ENCODE data around the gene MAEA. TPM values are rescaled to one million over a fixed set of nuclear protein-coding genes. Genes with fewer than 3 reads are reported as not detected.

MAEA gene
- total RNA-seq, 2 experiments from 2014 or later, result 61.5 to 63.2 TPM

DNA sequence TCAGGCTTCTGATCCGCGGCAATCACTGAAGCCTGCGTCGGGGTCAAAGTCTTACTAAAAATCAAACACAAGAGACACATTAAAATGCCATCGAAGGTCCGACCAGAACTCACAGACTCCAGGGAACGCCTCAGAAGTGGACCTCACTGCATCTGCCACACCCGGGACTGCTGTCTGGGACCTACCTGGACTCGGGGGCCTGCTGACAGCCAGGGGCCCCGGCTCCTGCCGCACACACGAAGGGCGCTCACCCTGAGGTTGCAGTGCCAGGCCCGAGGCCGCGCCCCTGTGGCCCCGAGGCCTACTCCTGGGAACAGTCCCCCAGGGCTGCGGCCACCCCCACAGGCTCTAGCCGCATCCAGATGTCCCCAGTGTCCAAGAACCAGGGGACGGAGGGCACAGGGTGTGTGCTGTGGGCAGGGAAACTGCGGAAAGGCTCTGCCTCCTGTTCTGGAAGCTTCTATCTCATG is 48.2 kb upstream of the MAEA start:
- Histone ChIP-seq H3K4me3 (ENCODE audit: low read length) (no peak overlapping the region), H3K27me3 (ENCODE audit: control insufficient read depth in 1 of 2, insufficient read depth in 2 of 2, low read length in 2 of 2) (no peaks in the 10 kb centered on the region), H3K9me3 (ENCODE audit: control insufficient read depth in 1 of 2, insufficient read depth in 1 of 2, low read length in 2 of 2) (no peaks in the 10 kb centered on the region), H3K27ac (ENCODE audit: low read depth in 1 of 2, low read length in 2 of 2) (no peak overlapping the region), H3K36me3 (ENCODE audit: insufficient read depth, low read length) (peaks cover 56% of the 10 kb centered on the region), H3K4me1 (ENCODE audit: insufficient read depth, low read length) (peaks cover 56% of the 10 kb centered on the region)
- H3K4me3 Mint-ChIP-seq, result no peak overlapping the region
- peak in 2 of 14 experiments; percentile 14 to 27 for DNase-seq
- H3K36me3 Mint-ChIP-seq (ENCODE audit: low read depth), result peaks cover 35% of the 10 kb centered on the region
- no peaks in the 10 kb centered on the region for H3K27me3 Mint-ChIP-seq
- TF ChIP-seq CTCF (IDR thresholded peaks at IDR 0.05), result no peak
- intact Hi-C loops (cut with DNase I, micrococcal nuclease), result loop anchor here in 1 of 2 experiments (10.0 kb wide), 1 partner anchor 343 kb away; no protein-coding TSS in a partner anchor
- ChIA-PET POLR2A (no interaction called here), CTCF (no interaction called here)
- no peaks in the 10 kb centered on the region for H3K9me3 Mint-ChIP-seq
- no peak overlapping the region for H3K27ac Mint-ChIP-seq
- H3K4me1 Mint-ChIP-seq (ENCODE audit: low read depth), result peaks cover 39% of the 10 kb centered on the region
- ATAC-seq (ENCODE audit: poor library complexity), result no peak

DNA sequence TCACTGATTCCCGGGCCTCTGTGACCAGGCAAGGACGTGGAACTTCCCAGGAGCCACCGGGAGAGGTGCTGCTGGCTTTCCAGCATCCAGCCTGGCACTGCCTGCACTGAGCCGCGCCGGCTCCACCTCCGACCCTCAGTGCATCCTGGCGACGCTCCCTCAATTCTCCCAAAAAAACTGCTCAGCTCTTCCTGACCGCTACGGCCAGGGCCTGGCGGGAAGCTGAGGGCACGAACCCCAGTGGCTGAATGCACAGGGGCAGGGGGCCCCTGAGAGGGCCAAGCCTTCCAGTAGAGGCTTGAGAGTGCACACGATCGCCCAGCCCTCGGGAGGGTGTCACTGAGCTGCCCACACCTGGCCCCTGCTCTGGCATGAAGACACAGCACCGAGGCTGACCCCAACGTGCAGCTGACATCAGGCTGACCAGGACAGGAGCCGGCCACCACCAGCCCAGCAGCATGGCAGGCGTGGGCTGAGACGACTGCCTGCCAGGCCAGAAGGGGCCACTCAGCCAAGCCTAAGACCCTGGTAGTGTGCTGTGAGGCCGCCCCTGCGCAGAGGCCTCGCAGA is 47.7 kb upstream of the MAEA start:
- DNase-seq (peak in 2 of 14 experiments; percentile 14 to 25), ATAC-seq (ENCODE audit: poor library complexity) (no peak)
- H3K27me3 Mint-ChIP-seq, result no peaks in the 10 kb centered on the region
- H3K4me3 Mint-ChIP-seq, result peak overlapping the region; percentile 58
- ChIA-PET POLR2A (no interaction called here), CTCF (no interaction called here)
- Histone ChIP-seq H3K27me3 (ENCODE audit: control insufficient read depth in 1 of 2, insufficient read depth in 2 of 2, low read length in 2 of 2) (no peaks in the 10 kb centered on the region), H3K4me3 (ENCODE audit: low read length) (no peak overlapping the region), H3K9me3 (ENCODE audit: control insufficient read depth in 1 of 2, insufficient read depth in 1 of 2, low read length in 2 of 2) (no peaks in the 10 kb centered on the region), H3K4me1 (ENCODE audit: insufficient read depth, low read length) (peaks cover 61% of the 10 kb centered on the region), H3K27ac (ENCODE audit: low read depth in 1 of 2, low read length in 2 of 2) (no peak overlapping the region), H3K36me3 (ENCODE audit: insufficient read depth, low read length) (peaks cover 51% of the 10 kb centered on the region)
- peaks cover 44% of the 10 kb centered on the region for H3K4me1 Mint-ChIP-seq (ENCODE audit: low read depth)
- H3K36me3 Mint-ChIP-seq (ENCODE audit: low read depth), result peaks cover 40% of the 10 kb centered on the region
- H3K27ac Mint-ChIP-seq, result peak overlapping the region; percentile 93
- intact Hi-C loops (cut with DNase I, micrococcal nuclease), result loop anchor here in 1 of 2 experiments (10.0 kb wide), 1 partner anchor 343 kb away; no protein-coding TSS in a partner anchor
- no peak for TF ChIP-seq CTCF (IDR thresholded peaks at IDR 0.05)
- no peaks in the 10 kb centered on the region for H3K9me3 Mint-ChIP-seq

GRCh38 chr4:1242506-1243450 is 46.9 kb upstream of the MAEA start:
- Mint-ChIP-seq H3K27ac (peak overlapping the region; percentile 93), H3K4me3 (peak overlapping the region; percentile 58), H3K36me3 (ENCODE audit: low read depth) (peaks cover 45% of the 10 kb centered on the region), H3K9me3 (no peaks in the 10 kb centered on the region), H3K27me3 (no peaks in the 10 kb centered on the region), H3K4me1 (ENCODE audit: low read depth) (peaks cover 46% of the 10 kb centered on the region)
- POLR2A ChIA-PET, result no interaction called here
- Histone ChIP-seq H3K27me3 (ENCODE audit: control insufficient read depth in 1 of 2, insufficient read depth in 2 of 2, low read length in 2 of 2) (no peaks in the 10 kb centered on the region), H3K27ac (ENCODE audit: low read depth in 1 of 2, low read length in 2 of 2) (no peak overlapping the region), H3K9me3 (ENCODE audit: control insufficient read depth in 1 of 2, insufficient read depth in 1 of 2, low read length in 2 of 2) (no peaks in the 10 kb centered on the region), H3K4me3 (ENCODE audit: low read length) (no peak overlapping the region), H3K36me3 (ENCODE audit: insufficient read depth, low read length) (peaks cover 45% of the 10 kb centered on the region), H3K4me1 (ENCODE audit: insufficient read depth, low read length) (peaks cover 69% of the 10 kb centered on the region)
- CTCF ChIA-PET, result no interaction called here
- ATAC-seq (ENCODE audit: poor library complexity), result no peak
- intact Hi-C loops (cut with DNase I, micrococcal nuclease), result loop anchor here in 1 of 2 experiments (10.0 kb wide), 1 partner anchor 342 kb away; no protein-coding TSS in a partner anchor
- DNase-seq, result peak in 1 of 14 experiments; percentile 28
- no peak for TF ChIP-seq CTCF (IDR thresholded peaks at IDR 0.05)
